SK-N-SH (cell line): ENCODE measurements around the gene SMARCA4. TPM values are rescaled to one million over a fixed set of nuclear protein-coding genes. Genes with fewer than 3 reads are reported as not detected.

ENCODE experiments used
- CTCF ChIA-PET: fragments of 300-600, 350-600 bp; formaldehyde crosslinking; extraction: SDS; loops from one replicate; lab custom pipeline; 2021; lab: Yijun Ruan, JAX
- POLR2A ChIA-PET: fragments of 350-600 bp; sonication (Branson Sonifier 250); formaldehyde crosslinking; extraction: SDS; loops from one replicate; lab custom pipeline; 2020; ENCODE audit warnings: antibody characterized with exemption, inconsistent platforms; lab: Yijun Ruan, JAX
- DNase-seq: peaks from one replicate; pipeline ENCODE4 v3.0.0; 2012
- H2AFZ ChIP-seq: fragments of 200-600 bp; sonication (generic); 2 replicates; pipeline ENCODE4 v1.8.1; 2016; ENCODE audit warnings: antibody characterized with exemption, mild to moderate bottlenecking, low read depth
- H3F3A ChIP-seq: fragments of 200-600 bp; sonication (generic); replicated peaks from 2 replicates; pipeline ENCODE3; 2016; ENCODE audit warnings: antibody characterized with exemption, mild to moderate bottlenecking; ENCODE audit not compliant: insufficient read depth
- H3K27ac ChIP-seq, 2 experiments: fragments of 200-500 bp in 1 of 2; fragments of 200-600 bp in 1 of 2; sonication (Bioruptor generic) in 1 of 2; sonication (generic), shearing (Covaris generic) in 1 of 2; 2 replicates each; pipeline versions ENCODE4 v1.5.1 to v1.6.1; 2014 to 2016; ENCODE audit warnings: low read depth in 2 of 2, inconsistent platforms in 1 of 2, low read length in 1 of 2, mild to moderate bottlenecking in 1 of 2, mixed read lengths in 1 of 2
- H3K27me3 ChIP-seq: fragments of 200-600 bp; sonication (generic), shearing (Covaris generic); 2 replicates; pipeline ENCODE4 v1.6.1; 2016; ENCODE audit warnings: mixed run types; ENCODE audit not compliant: insufficient read depth
- H3K36me3 ChIP-seq, 2 experiments: fragments of 200-500 bp in 1 of 2; fragments of 200-600 bp in 1 of 2; sonication (Bioruptor generic) in 1 of 2; sonication (generic) in 1 of 2; replicated peaks in 1 of 2; 2 replicates each; pipeline versions ENCODE3 to v1.5.1; 2014 to 2016; ENCODE audit warnings: low read length in 1 of 2, mild to moderate bottlenecking in 1 of 2; ENCODE audit not compliant: insufficient read depth in 2 of 2, control insufficient read depth in 1 of 2
- H3K4me1 ChIP-seq, 2 experiments: fragments of 200-500 bp in 1 of 2; fragments of 200-600 bp in 1 of 2; sonication (Bioruptor generic) in 1 of 2; sonication (generic), shearing (Covaris generic) in 1 of 2; 2 replicates each; pipeline versions ENCODE4 v1.5.1 to v1.6.1; 2014 to 2016; ENCODE audit warnings: low read depth in 1 of 2, low read length in 1 of 2, mixed run types in 1 of 2; ENCODE audit not compliant: insufficient read depth in 2 of 2, control insufficient read depth in 1 of 2
- H3K4me2 ChIP-seq: fragments of 200-600 bp; sonication (generic), shearing (Covaris generic); 2 replicates; pipeline ENCODE4 v1.6.1; 2017; ENCODE audit warnings: mixed run types
- H3K4me3 ChIP-seq, 2 experiments: fragments of 200-500 bp in 1 of 2; fragments of 200-600 bp in 1 of 2; sonication (Bioruptor generic) in 1 of 2; sonication (generic), shearing (Covaris generic) in 1 of 2; 2 replicates each; pipeline versions ENCODE4 v1.5.1 to v1.8.1; 2014 to 2016; ENCODE audit warnings: low read depth in 2 of 2, inconsistent platforms in 1 of 2, low read length in 1 of 2, mild to moderate bottlenecking in 1 of 2, mixed read lengths in 1 of 2, moderate library complexity in 1 of 2
- H3K79me2 ChIP-seq: fragments of 200-600 bp; sonication (generic); 2 replicates; pipeline ENCODE4 v1.8.1; 2017; ENCODE audit warnings: mild to moderate bottlenecking; ENCODE audit not compliant: insufficient read depth
- H3K9ac ChIP-seq: fragments of 200-600 bp; sonication (generic); 2 replicates; pipeline ENCODE4 v1.6.1; 2017; ENCODE audit warnings: mixed run types
- H3K9me2 ChIP-seq: fragments of 200-600 bp; sonication (generic); 2 replicates; pipeline ENCODE4 v1.6.1; 2017; ENCODE audit warnings: mixed run types
- H3K9me3 ChIP-seq: fragments of 200-600 bp; sonication (generic); 2 replicates; pipeline ENCODE4 v1.6.1; 2017; ENCODE audit warnings: mixed run types, mild to moderate bottlenecking, moderate library complexity
- H4K20me1 ChIP-seq: fragments of 200-600 bp; sonication (generic); 2 replicates; pipeline ENCODE4 v1.6.1; 2017; ENCODE audit warnings: mild to moderate bottlenecking, mixed run types; ENCODE audit not compliant: insufficient read depth
- CTCF ChIP-seq: fragments of 200-600 bp; sonication (generic); IDR thresholded peaks from 2 replicates; pipeline ENCODE4 v1.6.1; 2017; ENCODE audit warnings: antibody characterized with exemption, mild to moderate bottlenecking, moderate library complexity
- ELF1 ChIP-seq: IDR thresholded peaks from 2 replicates; pipeline ENCODE4 v1.4.0; 2012
- EP300 ChIP-seq, 2 experiments: IDR thresholded peaks; 2 replicates each; pipeline versions ENCODE4 v1.4.0 to v1.6.1; 2012; ENCODE audit warnings: borderline replicate concordance in 1 of 2, low read depth in 1 of 2, low read length in 1 of 2
- FOSL2 ChIP-seq: IDR thresholded peaks from 2 replicates; pipeline ENCODE4 v1.4.0; 2012; ENCODE audit warnings: low read depth, mild to moderate bottlenecking, moderate library complexity, borderline replicate concordance
- MAX ChIP-seq: IDR thresholded peaks from 2 replicates; pipeline ENCODE4 v1.4.0; 2012; ENCODE audit warnings: low read depth
- POLR2AphosphoS5 ChIP-seq: IDR thresholded peaks from 2 replicates; pipeline ENCODE4 v1.6.1; 2012; ENCODE audit warnings: low read depth, low read length
- REST ChIP-seq: IDR thresholded peaks from 2 replicates; pipeline ENCODE4 v1.6.1; 2012; ENCODE audit warnings: mild to moderate bottlenecking, low read depth, low read length, moderate library complexity
- RFX5 ChIP-seq: IDR thresholded peaks from 2 replicates; pipeline ENCODE4 v1.6.1; 2012; ENCODE audit warnings: mild to moderate bottlenecking, improper control_type of control experiment, low read length
- SIN3A ChIP-seq: IDR thresholded peaks from 2 replicates; pipeline ENCODE4 v1.6.1; 2012; ENCODE audit warnings: low read depth, mild to moderate bottlenecking, low read length, moderate library complexity, borderline replicate concordance
- TAF1 ChIP-seq: IDR thresholded peaks from 2 replicates; pipeline ENCODE4 v1.6.1; 2012; ENCODE audit warnings: low read depth, mild to moderate bottlenecking, low read length, moderate library complexity, borderline replicate concordance
- TCF12 ChIP-seq: IDR thresholded peaks from 2 replicates; pipeline ENCODE4 v1.4.0; 2012
- TEAD4 ChIP-seq: IDR thresholded peaks from 2 replicates; pipeline ENCODE4 v1.4.0; 2012; ENCODE audit warnings: mild to moderate bottlenecking, borderline replicate concordance; ENCODE audit not compliant: insufficient read depth
- USF1 ChIP-seq: IDR thresholded peaks from 2 replicates; pipeline ENCODE4 v1.4.0; 2012; ENCODE audit warnings: low read depth, borderline replicate concordance
- USF2 ChIP-seq: fragments of 150-350 bp; IDR thresholded peaks from 2 replicates; pipeline ENCODE4 v1.6.1; 2017; ENCODE audit warnings: antibody characterized with exemption, low read length, low read depth, borderline replicate concordance
- WGBS: methylation state at CpG from one replicate; pipeline ENCODE4 v1.1.6; 2017; ENCODE audit warnings: low lambda C conversion rate; 5-methylcytosine and 5-hydroxymethylcytosine counted together
- polyA plus RNA-seq, 3 experiments: library from polyadenylated mRNA; depleted of rRNA; stranded (reverse); fragments of >200 nt; gene quantifications; 2 replicates each; pipeline ENCODE4 v1.2.3, GENCODE V29; 2012

The SMARCA4 gene
- polyA plus RNA-seq, 1 of the 3 experiments (the other 2 are of a cell fraction), result 90.7 TPM

GRCh38 chr19:10921199-10921909 is 39.5 kb upstream of the SMARCA4 start:
- DNase-seq, result no peak
- no peaks in the 10 kb centered on the region for H3K4me1 ChIP-seq
- CTCF ChIA-PET, result interaction anchor here (1.4 kb wide), 1 partner anchor 21 kb away, joined by 3 read pairs; no protein-coding TSS in a partner anchor
- POLR2A ChIA-PET, result no interaction called here
- no peak overlapping the region for H2AFZ ChIP-seq
- H3K36me3 ChIP-seq, result peaks cover 10 to 49% of the 10 kb centered on the region in 2 experiments
- H3K4me3 ChIP-seq, result no peak overlapping the region
- 95% methylated on average over 23 of the region's 43 CpGs for WGBS
- peaks cover 19% of the 10 kb centered on the region for H3F3A ChIP-seq
- H4K20me1 ChIP-seq, result no peaks in the 10 kb centered on the region
- H3K27ac ChIP-seq, result no peak overlapping the region
- H3K9me2 ChIP-seq, result no peaks in the 10 kb centered on the region
- H3K9ac ChIP-seq, result no peak overlapping the region
- no peaks in the 10 kb centered on the region for H3K9me3 ChIP-seq
- peaks cover 1% of the 10 kb centered on the region; the same call in 1 of the 2 replicates for H3K79me2 ChIP-seq
- no peak overlapping the region for H3K4me2 ChIP-seq
- no peaks in the 10 kb centered on the region for H3K27me3 ChIP-seq
- no peak for TF ChIP-seq TEAD4
- no peak for TF ChIP-seq SIN3A
- TF ChIP-seq RFX5, result no peak

GRCh38 chr19:10921910-10922637 is 38.8 kb upstream of the SMARCA4 start:
- Histone ChIP-seq H3K4me2 (no peak overlapping the region), H3K9me3 (no peaks in the 10 kb centered on the region), H3K9me2 (no peaks in the 10 kb centered on the region), H3K4me3 (no peak overlapping the region), H3K36me3 (peaks cover 6 to 44% of the 10 kb centered on the region in 2 experiments), H4K20me1 (no peaks in the 10 kb centered on the region), H3K27ac (no peak overlapping the region), H3K27me3 (no peaks in the 10 kb centered on the region), H3K79me2 (peaks cover 5% of the 10 kb centered on the region; the same call in 1 of the 2 replicates), H3K9ac (no peak overlapping the region), H2AFZ (no peak overlapping the region), H3K4me1 (no peaks in the 10 kb centered on the region), H3F3A (peaks cover 19% of the 10 kb centered on the region)
- TF ChIP-seq ELF1, result no peak
- no peak for TF ChIP-seq EP300 (IDR thresholded peaks at IDR 0.05; ENCODE audit: borderline replicate concordance in 1 of 2, low read depth in 1 of 2, low read length in 1 of 2)
- TF ChIP-seq MAX, result no peak
- TF ChIP-seq REST, result no peak
- TF ChIP-seq RFX5, result no peak
- TF ChIP-seq USF1, result no peak
- TF ChIP-seq TAF1, result no peak
- TF ChIP-seq CTCF, result no peak
- TF ChIP-seq SIN3A, result no peak
- no peak for TF ChIP-seq POLR2AphosphoS5
- no peak for TF ChIP-seq USF2
- no peak for TF ChIP-seq TCF12
- no peak for TF ChIP-seq FOSL2
- 90% methylated on average over 27 of the region's 33 CpGs for WGBS
- ChIA-PET CTCF (interaction anchor here (0.8 to 1.4 kb wide), 2 partner anchors 20 to 35 kb away, joined by 3 read pairs; no protein-coding TSS in a partner anchor), POLR2A (no interaction called here)
- DNase-seq, result no peak
